CD4-positive, alpha-beta T cell treated with Interleukin-6 at 100 ng/mL for 8 hours (primary cell): ENCODE data around the gene NAA35.
"Not testable (repeated sequence)": the region's sequence is repeated elsewhere in the genome, so short reads cannot be mapped to it uniquely, and the experiment has no call there.

Experiments
- DNase-seq: peaks from one replicate; pipeline ENCODE4 v3.0.0-alpha.2; 2020; ENCODE audit warnings: mixed read lengths, low spot score

NAA35 gene

GRCh38 chr9:85940832-85941621 is at the start of gene NAA35:
Gene NAA35 (plus strand): TSS chr9:85941146. CDS start chr9:85942160, 1,014 bp downstream.
- peak; percentile 99 for DNase-seq

GRCh38 chr9:85892401-85892800 is 48.5 kb upstream of the NAA35 start:
- no peak for DNase-seq

GRCh38 chr9:85895685-85896084 is 45.3 kb upstream of the NAA35 start:
- DNase-seq: no peak

GRCh38 chr9:85897848-85898247 is 43.1 kb upstream of the NAA35 start:
- no peak for DNase-seq

DNA sequence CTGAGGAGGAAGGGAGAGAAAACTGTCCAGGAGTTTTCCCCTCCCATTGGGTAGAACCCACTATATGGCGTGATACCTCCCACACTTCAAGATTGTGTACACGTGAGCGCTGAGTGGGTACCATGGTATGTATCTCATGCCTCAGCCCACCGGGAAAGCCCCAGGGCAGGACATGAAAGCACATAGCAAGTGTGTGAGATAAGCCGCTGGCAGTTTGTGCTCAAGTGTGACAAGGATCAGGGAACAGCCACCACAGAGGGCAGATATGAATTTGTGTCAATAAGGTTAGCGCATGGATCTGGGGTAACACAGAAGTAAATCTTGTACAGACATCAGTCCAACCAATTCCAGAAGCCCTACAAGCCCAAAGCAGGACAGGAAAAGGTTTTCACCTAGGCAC is 42.6 kb upstream of the NAA35 start:
- DNase-seq: no peak

GRCh38 chr9:85899388-85899787 is 41.6 kb upstream of the NAA35 start:
- DNase-seq: no peak

DNA sequence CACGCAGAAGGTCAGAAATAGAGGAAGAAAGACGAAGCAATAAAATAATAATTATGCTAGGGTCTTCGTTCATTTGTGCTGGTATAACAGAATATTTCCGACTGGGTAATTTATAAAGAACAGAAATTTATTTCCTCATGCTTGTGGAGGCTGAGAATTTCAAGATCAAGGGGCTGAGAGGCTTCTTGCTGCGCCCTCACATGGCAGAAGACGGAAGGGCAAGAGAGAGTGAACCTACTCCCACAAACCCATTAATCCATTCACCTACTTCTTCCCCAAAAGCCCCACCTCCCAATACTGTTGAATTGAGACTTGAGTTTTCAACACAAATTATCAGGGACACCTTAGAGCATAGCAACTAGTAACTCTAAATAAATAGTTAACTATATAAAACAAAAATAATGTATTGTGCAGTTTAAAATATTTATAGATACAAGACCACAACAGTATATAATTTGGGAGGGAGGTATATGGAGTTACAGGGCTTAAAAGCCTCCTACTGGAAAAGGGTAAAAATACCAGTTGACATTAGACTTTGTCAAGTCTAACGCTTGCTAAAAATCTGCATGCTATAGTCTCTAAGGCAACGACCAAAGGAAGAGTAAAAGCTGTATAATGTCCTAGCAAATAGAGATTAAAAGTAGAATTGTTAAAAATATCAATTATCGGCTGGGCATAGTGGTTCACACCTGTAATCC is 40.3 kb upstream of the NAA35 start:
- peak; percentile 7 for DNase-seq

GRCh38 chr9:85904975-85905374 is 36.0 kb upstream of the NAA35 start:
- no peak for DNase-seq

DNA sequence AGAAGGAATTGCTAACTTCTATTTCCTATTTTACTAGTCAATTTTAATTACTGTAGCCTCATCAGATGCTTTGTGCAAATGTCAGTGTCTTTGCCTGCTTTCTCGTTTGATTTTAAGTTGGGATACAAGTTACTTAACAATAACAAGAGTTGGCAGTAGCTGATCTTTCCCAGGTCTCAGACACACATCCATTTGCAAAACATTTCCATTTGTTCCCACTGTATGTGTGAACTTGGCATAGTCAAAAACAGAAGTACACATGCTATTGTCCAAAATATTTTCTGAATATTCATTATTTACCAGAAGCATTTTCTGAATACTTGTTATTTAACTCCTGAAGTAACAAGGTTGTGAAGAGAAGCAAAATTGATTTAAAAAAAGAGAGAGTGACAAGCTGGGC is 35.0 kb upstream of the NAA35 start:
- DNase-seq: no peak

DNA sequence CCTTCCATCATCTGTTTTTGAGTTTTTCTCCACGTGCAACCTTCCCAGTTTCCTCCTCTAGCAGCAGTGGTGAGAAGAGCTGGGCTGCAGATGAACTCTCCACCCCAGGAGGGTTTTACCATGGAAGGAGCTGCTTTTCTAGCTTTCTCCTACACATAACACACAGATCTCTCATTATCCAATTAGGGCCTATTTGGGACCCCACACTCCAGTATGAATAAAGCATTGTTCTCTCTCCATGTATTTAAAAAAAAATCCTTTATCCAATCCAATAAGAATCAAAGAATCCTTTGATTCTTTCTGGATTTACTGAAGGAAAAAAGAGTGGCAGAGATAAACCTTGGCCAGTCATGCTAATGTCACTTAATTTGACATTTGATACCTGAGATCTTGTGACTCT is 31.6 kb upstream of the NAA35 start:
- DNase-seq: no peak

GRCh38 chr9:85914108-85914507 is 26.8 kb upstream of the NAA35 start:
- DNase-seq: no peak

DNA sequence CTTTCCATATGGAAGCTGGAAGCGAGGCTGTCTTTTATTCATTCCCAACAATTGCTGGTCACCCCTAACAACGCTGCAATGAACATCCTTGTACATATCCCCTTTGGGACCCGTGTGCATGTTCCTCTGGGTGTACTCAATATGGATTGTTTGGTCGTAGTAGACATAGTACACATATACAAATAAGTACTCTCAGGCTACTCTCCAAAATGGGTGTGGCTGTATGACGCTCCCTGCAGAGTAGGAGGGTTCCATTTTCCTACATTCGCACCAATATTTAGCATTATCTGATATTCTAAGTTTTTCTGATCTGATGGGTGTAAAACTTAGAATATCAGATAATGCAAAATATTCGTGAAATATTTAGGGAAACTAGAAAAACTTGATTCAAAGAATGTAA is 23.2 kb upstream of the NAA35 start:
- no peak for DNase-seq

GRCh38 chr9:85925493-85925892 is 15.5 kb upstream of the NAA35 start:
- DNase-seq: no peak

DNA sequence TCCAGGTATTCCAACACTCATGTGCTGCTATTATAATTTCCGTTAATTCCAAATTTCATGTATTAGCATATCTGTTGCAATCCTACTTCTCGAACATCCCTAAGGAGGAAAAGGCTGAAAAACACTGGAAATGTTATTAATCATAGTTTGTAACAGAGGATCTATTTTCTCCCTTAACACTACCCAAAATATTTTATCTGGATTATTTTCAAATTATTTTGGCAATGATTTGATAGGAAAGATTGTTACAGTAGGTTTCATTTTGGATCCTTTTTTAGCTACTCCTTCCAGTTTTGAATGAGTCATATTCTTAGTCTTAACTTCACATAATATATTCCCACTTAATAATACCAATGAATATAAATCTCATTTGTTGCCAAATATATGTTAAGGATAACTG is 13.9 kb upstream of the NAA35 start:
- no peak for DNase-seq

- no peak for DNase-seq
Measured at GRCh38 chr9:85931495-85931894, 9.5 kb upstream of the NAA35 start.

- not testable (repeated sequence) for DNase-seq
Measured at GRCh38 chr9:85935950-85936349, 5.0 kb upstream of the NAA35 start.

GRCh38 chr9:85940275-85940831 is 593 bp upstream of the NAA35 start:
- DNase-seq: no peak

DNA sequence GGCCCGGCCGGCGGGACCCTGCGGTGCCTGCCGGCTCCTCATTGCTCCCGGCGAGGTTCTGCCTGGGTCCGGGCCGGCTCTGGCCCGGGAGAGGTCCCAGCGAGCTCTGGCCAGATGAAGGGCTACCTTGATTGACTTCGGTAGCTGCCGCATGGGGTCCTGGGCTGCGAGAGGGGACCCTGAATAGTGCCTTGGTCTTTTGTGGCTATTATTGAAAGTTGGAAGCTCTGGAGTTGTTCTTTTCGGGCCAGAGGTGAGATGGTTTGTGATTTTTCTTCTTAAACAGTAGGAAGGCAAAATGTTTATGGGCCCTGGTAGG is 635 bp downstream of the NAA35 start:
- DNase-seq: no peak

DNA sequence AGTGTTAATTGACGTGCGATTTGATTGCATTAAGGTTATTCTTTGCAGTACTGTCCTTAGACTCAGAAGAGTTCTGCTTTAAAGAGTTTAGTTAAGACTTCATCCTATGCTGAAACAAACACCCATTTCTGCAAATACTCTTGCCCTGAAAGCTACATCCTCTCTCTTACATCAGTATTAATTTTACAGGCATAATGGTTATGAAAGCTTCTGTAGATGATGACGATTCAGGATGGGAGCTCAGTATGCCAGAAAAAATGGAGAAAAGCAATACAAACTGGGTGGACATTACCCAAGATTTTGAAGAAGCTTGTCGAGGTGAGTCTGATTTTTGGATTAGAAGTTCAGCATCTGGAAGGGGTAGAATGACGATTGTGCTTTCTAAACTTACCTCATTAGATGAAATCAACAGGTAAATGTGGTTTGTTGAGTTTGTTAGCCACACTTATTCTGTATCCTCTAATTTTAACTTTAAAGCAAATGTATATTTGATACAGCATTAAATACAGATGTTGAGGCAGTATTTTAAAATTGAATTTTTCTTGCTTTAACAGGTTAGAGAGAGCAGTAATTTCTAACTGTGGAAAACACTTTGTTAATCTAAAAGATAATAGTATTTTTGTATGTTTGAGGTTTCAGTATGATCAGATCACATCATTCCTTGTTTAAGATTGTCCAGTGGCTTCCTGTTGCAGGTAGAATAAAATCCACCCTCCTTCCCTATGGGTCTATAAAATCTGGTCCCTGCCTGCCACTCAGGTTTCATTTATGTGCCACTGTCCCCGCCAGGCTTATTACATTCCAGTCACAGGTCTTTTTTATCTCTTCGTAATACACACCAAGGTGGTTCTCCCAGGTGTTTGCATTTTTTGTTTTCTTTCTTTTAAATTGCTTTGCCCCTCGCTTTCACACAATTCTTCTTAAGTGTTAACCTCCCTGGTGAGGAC is 1.3 kb downstream of the NAA35 start:
- DNase-seq: no peak

DNA sequence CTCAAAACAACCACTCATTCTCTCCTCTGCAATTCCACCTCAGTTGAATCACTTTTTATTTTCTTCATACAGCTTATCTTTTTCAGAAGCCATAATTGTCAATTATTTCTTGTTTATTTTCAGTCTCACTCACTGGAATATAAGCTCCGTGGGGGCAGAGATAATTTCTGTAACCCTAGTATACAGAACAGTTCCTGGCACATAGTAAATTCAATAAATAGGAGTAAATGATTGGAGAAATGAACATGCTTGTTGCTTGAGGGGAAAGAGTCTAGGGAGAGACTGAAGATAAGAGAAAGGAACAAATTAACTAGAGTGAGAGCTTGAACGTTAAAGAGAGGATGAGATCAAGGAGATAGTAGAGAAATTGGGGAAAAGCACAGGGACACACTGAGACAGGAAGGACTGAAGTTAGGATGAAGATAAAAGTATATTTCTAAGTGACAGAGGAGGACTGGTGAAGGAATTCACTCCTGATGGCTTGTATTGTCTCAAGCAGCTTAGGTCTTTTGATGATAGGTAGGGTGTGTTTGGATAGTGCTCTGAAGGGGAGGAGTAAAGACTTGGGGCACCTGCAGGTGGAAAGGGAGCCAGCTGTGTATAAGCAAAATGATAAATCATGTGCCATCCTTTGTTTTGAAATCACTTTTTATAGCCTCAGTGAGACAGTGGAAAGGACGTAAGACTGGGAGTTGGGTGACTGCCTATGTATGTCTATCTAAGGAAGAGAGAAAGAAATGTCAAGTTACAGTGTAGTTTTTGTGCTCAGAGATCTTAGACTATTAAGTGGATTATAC is 2.2 kb downstream of the NAA35 start:
- DNase-seq: no peak

- no peak for DNase-seq
Measured at GRCh38 chr9:85943757-85944430, 2.9 kb downstream of the NAA35 start.
